GOT3 (cell line): ENCODE results near the gene RERE.

Experiments used
- DNase-seq: peaks from one replicate; lab custom pipeline; 2025; ENCODE audit warnings: mixed read lengths; lab: John Stamatoyannopoulos, UW

Gene RERE

GRCh38 chr1:8379513-8380186 is 437.8 kb downstream of the RERE start:
- DNase-seq: no peak

- no peak for DNase-seq
Observed at GRCh38 chr1:8378981-8379470, 438.4 kb downstream of the RERE start.

DNA sequence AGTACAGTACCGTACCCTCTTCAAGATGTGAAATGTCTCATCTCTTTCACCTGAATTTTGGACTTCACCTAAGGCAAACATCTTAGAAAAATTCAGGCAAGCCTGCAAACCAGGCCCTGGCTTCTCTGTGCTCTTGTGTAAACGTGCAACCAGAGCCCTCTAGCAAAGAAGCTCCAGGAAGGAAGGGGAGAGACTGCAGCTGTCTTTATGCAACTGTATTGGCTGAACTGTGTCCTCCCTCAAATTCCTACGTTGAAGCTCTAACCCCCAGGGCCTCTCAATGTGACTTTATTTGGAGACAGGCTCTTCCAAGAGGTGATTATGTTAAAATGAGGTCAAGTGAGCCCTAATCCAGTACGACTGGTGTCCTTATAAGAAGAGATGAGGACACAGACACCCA is 439.3 kb downstream of the RERE start:
- DNase-seq: no peak

DNA sequence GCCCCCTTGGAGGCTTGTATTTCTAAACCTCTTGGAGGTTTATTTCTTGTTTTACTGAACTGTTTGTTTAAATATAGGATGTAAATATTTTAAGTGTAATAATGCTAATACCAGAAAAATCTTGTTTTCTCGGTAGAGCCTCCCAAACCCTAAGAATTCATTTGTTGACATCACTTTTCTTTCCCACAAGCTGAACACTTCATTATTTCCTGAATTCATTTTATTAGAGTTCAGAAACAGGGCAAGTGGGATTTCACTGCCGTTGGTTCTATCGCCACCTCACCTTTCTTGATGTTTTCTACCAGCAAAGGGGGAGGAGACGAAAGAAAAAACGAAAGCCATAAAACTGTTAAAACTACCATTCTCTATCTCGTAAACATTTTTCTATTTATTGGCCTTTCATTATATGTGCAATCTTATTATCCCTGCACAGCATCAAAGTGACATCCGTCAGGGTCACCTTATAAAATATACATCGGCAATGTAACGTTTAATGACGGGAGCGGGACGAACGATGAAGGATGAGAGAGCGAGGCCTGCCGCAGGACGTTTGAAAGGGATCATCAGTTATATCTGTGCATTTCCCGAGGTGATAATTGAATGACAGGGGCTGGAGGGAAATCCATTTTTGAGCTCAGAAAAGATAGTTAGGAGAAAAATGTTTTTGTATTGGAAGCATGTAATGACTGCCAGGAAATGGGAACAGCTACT is 440.0 kb downstream of the RERE start:
- no peak for DNase-seq

GRCh38 chr1:8376358-8376840 is 441.0 kb downstream of the RERE start:
- DNase-seq: no peak

GRCh38 chr1:8374812-8375211 is 442.6 kb downstream of the RERE start:
- no peak for DNase-seq

DNA sequence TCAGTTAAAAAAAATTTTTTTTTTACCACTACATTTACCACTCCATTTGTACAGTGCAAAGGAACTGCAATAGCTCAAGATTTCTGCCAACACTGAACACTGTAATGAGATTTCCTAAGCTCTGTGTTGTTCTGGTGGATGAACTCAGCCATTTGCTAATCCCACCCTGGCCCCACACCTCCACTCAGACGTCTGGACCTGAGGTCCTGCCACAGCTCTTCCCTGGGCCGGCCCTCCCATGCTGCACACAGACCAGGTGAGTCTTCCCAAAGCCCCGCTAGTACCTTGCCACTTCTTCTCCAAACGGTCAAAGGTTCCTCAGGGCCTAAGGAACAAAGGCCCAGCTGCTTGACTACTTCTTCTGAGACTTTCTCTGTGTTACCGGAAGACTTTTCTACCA is 443.1 kb downstream of the RERE start:
- DNase-seq: no peak

DNA sequence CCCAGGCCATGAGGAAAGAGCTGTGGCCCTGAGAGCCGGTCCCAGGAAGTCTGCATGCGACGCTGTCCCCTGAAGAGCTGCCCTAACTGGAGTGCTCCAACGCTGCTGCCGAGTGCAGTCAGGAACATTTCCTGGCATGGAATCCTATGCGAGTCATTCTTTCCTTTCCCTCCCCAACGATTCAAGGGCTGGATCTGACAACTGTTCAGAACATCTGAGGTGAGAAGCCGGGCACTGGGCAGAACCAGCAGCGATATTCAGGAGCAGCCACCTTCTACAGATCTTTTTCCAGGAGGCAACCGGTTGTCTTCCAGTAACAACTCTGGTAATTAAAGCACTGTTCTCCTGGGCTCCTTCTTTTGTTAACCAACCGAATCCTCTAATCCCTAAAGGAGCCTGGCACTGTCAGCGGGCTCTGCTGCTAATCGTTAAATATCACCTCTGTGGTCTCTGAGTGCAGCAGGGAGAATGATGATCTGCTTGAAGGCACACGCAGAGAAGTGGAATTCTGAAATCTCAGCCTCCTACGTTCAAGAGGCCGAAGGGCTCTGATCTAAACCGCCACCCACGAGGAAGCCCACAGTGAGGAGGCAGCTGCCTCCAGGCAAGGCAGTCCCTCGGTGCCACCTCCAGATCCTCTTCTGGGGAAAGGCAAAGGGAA is 443.7 kb downstream of the RERE start:
- peak; percentile 13 for DNase-seq

- no peak for DNase-seq
Observed at GRCh38 chr1:8373125-8373524, 444.3 kb downstream of the RERE start.

DNA sequence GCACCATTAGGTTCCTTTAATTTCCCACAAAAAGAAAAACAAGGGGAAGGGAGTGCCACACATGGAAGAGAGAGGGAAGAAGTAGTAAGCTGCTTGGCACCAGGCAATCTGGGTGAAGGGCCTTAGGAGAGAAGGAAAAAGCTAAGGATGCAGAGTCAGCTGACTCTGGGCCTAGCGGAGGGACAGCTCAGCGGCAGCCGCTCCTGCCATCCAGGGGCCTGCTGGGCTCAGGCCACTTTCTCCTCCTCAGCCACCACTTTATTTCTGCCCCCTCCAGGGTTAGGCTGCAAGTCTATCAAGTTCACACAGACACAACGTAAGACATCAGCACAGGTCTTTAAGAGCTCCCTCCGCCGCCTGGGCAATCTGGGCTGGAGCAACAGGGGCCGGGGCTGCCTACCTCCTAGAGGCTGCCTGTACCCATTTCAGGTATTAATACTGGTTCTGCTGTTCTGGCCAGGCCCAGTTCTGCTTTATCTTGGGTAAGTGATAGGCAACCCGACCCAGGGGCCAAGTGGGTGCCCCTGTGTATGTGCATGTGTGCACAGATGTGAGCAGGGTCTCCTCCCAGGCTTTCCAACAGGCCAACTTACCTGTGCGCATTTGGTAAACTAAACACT is 446.0 kb downstream of the RERE start:
- DNase-seq: no peak

- no peak for DNase-seq
Observed at GRCh38 chr1:8370905-8371315, 446.5 kb downstream of the RERE start.

DNA sequence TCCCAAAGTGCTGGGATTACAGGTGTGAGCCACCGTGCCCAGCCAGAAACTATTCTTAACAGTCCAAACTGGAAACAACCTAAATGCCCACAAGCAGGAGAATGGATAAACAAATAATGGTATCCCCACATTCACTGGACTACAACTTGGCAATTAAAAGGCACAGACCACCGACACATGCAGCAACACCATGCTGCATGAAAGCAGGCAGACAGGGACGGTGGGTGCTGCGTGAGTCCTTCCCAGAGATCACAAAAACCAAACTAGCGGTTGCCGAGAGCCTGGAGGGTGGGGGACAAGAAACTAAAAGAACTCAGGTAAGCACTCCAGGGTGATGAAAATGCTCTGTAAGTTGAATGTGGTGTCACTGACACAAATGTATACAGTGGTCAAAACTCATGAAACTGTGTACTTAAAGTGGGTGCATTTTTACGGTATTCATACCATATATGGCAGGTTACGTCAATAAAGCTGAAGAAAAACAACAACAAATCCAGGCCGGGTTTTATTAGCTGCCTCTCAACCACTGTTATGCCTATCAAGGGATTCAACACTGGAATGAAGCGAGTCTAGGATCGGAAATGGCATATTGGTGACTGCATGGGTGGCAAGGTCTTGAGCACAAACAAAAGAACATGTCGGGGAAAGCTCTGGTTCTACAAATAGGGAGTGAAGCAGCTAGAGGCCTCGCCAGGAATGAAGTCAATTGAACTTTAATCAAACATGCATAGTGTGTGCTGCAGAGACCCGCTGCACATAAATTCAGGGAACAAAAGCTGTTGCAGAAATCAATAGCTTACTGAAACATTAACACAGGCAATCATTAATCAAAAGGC is 447.2 kb downstream of the RERE start:
- no peak for DNase-seq

DNA sequence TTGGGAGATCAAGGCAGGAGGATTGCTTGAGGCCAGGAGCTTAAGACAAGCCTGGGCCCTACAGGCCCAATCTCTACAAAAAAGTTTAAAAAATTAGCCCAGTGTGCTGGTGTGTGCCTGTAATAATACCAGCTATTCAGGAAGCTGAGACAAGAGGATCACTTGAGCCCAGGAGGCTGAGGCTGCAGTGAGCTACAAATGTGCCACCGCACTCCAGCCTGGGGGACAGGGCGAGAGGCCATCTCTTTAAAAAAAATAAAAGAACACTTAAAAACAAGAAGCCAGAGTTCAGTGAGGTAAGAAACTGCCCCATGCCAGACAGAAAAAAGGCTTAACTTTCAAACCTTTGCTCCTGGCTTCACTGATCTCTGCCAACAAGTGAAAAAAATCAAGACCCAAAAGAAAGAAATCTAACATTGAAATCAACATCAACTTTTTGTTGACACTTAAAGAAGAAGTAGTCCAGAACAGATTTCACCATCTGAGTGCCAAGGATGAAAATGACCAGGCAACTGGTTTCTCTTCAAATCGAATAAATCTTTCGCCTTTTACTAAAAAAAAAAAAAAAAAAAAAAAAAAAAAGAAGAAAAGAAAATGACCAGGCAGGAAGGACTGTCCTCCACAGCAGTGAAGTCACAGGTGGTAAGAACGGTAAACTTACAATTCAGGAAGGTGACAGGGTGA is 448.3 kb downstream of the RERE start:
- no peak for DNase-seq

- DNase-seq: no peak
Observed at GRCh38 chr1:8367571-8368194, 449.8 kb downstream of the RERE start.

GRCh38 chr1:8365661-8366362 is 451.6 kb downstream of the RERE start:
- no peak for DNase-seq

DNA sequence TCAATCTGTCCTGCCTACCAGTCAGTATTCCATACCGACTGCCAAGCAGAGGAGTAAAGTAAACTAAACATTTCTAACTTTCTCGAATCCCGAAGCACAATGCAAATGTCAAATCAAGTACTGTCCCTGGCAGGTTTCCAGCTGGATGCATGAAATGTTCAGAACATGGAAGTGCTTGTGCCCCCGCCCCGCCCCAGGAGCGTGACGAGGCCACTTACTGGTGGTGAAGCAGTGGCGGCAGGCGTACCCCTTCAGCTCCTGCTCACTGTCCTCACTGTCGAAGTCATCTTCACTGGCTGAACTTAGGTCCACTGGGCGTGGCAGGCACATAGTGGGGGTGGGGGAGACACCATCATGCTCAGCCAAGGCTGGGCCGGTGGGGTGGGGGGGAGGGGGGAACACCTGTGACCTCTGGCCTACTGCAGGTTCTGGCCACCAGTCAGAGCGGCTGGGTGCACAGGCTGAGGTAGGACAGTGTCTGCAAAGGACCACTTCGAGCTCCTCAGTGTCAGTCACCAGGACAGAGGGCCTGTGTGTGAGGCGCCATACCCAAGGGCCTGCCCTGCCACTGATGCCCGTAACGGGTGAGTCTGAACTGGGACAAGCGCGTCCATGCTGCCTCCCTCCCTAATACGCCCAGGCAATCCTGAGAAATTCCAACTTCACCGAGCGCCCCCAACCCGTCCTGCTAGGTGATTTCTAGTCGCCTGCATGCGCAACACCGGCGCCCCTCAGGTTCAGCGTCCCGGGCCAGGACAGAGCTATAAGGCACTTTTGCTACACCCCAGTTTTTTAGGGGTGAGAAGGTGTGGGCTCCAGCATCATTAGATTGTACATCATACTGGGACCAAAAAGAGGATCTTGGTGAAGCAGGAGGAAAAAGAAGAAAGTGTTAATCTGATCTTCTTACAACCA is 452.7 kb downstream of the RERE start:
- DNase-seq: no peak

- no peak for DNase-seq
Observed at GRCh38 chr1:8363767-8364301, 453.6 kb downstream of the RERE start.

DNA sequence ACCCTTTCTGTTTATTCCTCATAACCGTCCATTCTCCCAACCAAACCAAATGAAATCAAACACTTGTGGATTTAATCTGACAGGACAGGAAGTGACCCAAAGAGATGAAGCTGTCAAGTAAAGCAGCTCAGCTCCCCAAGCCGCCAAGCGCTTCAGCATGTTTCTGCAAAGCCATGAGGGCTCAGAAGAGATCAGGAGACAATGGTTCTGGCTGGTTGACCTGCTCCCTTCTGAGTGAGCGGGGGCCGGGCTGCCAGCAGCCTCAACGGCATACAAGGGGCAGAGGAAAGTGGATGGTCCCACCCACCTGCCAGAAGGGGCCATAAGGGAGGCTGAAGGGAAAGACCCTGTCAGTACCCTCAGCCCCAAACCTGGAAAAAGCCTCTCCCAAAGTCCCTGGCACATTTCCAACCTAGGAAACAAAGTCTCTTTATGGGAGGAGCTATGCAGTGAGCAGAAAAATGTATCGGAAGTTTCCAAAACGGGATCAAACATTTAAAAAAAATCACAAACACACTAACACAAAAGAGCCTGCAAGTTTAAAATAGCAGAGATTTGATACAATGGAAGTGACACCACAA is 454.2 kb downstream of the RERE start:
- DNase-seq: no peak
